K562 (cell line): ENCODE data around the gene UBE2D3. TPM values are rescaled to one million over a fixed set of nuclear protein-coding genes. Genes with fewer than 3 reads are reported as not detected.

Experiments used
- ETV5 ChIP-seq: sonication (generic); formaldehyde crosslinking; IDR thresholded peaks from 2 replicates; pipeline ENCODE4 v1.4.0; 2020; ENCODE audit warnings: low read depth, mild to moderate bottlenecking, missing genetic modification reagents
- MBD2 ChIP-seq: sonication (generic); IDR thresholded peaks from 2 replicates; pipeline ENCODE4 v1.6.1; 2016; ENCODE audit warnings: low read depth, borderline replicate concordance
- MEF2D ChIP-seq: conservative IDR thresholded peaks from 2 replicates; pipeline ENCODE4 v1.6.1; 2016; ENCODE audit warnings: low read depth, missing genetic modification characterization, missing compliant biosample characterization
- RERE ChIP-seq: sonication (generic); formaldehyde crosslinking; IDR thresholded peaks from 2 replicates; pipeline ENCODE4 v1.8.0; 2023; ENCODE audit warnings: missing genetic modification reagents, mild to moderate bottlenecking, borderline replicate concordance
- TCF15 ChIP-seq: fragments of 250-450 bp; sonication (Bioruptor Pico); IDR thresholded peaks from 2 replicates; pipeline ENCODE4 v1.8.0; 2022; ENCODE audit warnings: moderate library complexity, mild to moderate bottlenecking, inconsistent platforms
- ZNF184 ChIP-seq: sonication (generic); formaldehyde crosslinking; IDR thresholded peaks from 2 replicates; pipeline ENCODE4 v1.5.0; 2020; ENCODE audit warnings: missing genetic modification reagents
- ZNF274 ChIP-seq: IDR thresholded peaks from 2 replicates; pipeline ENCODE4 v1.6.1; 2011; ENCODE audit warnings: low read depth, mild to moderate bottlenecking, low read length, moderate library complexity, borderline replicate concordance
- ZNF766 ChIP-seq: fragments of 200-800 bp; sonication (Bioruptor generic); conservative IDR thresholded peaks from 2 replicates; pipeline ENCODE4 v1.6.1; 2016; ENCODE audit warnings: missing genetic modification characterization, missing compliant biosample characterization
- polyA plus RNA-seq, 8 experiments: library from polyadenylated mRNA; depleted of rRNA in 4 of 8; stranded (reverse) in 5 of 8; unstranded in 3 of 8; fragments of >200 nt; fragmentation: Nextera tagmentation in 2 of 8; fragmentation: Illumina TruSeq in 1 of 8; extraction: Ambion mirVana in 2 of 8; extraction: Trizol in 1 of 8; gene quantifications; 2 replicates each; pipeline versions ENCODE4 v1.2.1 to v1.2.3, GENCODE V29; 2011 to 2014; ENCODE audit warnings: inconsistent platforms in 1 of 8, missing spikeins in 1 of 8
- total RNA-seq, 7 experiments: library from RNA; depleted of rRNA in 6 of 7; stranded (reverse); fragments of >200 nt in 6 of 7; fragmentation: Illumina TruSeq in 2 of 7; extraction: Trizol in 2 of 7; gene quantifications; 2 replicates each; pipeline versions ENCODE4 v1.2.1 to v1.2.3, GENCODE V29; 2011 to 2021; ENCODE audit warnings: low replicate concordance in 1 of 7
- TF ChIP-seq, protein P1 (sequence below): fragments of 450-650 bp; IDR thresholded peaks from 2 replicates; pipeline ENCODE4 v1.6.1; 2016; ENCODE audit warnings: mild to moderate bottlenecking, moderate library complexity

UBE2D3 gene
- total and polyA plus RNA-seq, 9 of the 15 experiments (the other 6 are each of a cell fraction or from before 2014, with no cell fraction given): 191 to 618 (median 292) TPM

- TF ChIP-seq MEF2D (tag): no peak
- TF ChIP-seq ZNF766 (CRISPR knock-in tag): peak; percentile 26; the same call in 1 of the 2 replicates
- TF ChIP-seq, protein P1, sequence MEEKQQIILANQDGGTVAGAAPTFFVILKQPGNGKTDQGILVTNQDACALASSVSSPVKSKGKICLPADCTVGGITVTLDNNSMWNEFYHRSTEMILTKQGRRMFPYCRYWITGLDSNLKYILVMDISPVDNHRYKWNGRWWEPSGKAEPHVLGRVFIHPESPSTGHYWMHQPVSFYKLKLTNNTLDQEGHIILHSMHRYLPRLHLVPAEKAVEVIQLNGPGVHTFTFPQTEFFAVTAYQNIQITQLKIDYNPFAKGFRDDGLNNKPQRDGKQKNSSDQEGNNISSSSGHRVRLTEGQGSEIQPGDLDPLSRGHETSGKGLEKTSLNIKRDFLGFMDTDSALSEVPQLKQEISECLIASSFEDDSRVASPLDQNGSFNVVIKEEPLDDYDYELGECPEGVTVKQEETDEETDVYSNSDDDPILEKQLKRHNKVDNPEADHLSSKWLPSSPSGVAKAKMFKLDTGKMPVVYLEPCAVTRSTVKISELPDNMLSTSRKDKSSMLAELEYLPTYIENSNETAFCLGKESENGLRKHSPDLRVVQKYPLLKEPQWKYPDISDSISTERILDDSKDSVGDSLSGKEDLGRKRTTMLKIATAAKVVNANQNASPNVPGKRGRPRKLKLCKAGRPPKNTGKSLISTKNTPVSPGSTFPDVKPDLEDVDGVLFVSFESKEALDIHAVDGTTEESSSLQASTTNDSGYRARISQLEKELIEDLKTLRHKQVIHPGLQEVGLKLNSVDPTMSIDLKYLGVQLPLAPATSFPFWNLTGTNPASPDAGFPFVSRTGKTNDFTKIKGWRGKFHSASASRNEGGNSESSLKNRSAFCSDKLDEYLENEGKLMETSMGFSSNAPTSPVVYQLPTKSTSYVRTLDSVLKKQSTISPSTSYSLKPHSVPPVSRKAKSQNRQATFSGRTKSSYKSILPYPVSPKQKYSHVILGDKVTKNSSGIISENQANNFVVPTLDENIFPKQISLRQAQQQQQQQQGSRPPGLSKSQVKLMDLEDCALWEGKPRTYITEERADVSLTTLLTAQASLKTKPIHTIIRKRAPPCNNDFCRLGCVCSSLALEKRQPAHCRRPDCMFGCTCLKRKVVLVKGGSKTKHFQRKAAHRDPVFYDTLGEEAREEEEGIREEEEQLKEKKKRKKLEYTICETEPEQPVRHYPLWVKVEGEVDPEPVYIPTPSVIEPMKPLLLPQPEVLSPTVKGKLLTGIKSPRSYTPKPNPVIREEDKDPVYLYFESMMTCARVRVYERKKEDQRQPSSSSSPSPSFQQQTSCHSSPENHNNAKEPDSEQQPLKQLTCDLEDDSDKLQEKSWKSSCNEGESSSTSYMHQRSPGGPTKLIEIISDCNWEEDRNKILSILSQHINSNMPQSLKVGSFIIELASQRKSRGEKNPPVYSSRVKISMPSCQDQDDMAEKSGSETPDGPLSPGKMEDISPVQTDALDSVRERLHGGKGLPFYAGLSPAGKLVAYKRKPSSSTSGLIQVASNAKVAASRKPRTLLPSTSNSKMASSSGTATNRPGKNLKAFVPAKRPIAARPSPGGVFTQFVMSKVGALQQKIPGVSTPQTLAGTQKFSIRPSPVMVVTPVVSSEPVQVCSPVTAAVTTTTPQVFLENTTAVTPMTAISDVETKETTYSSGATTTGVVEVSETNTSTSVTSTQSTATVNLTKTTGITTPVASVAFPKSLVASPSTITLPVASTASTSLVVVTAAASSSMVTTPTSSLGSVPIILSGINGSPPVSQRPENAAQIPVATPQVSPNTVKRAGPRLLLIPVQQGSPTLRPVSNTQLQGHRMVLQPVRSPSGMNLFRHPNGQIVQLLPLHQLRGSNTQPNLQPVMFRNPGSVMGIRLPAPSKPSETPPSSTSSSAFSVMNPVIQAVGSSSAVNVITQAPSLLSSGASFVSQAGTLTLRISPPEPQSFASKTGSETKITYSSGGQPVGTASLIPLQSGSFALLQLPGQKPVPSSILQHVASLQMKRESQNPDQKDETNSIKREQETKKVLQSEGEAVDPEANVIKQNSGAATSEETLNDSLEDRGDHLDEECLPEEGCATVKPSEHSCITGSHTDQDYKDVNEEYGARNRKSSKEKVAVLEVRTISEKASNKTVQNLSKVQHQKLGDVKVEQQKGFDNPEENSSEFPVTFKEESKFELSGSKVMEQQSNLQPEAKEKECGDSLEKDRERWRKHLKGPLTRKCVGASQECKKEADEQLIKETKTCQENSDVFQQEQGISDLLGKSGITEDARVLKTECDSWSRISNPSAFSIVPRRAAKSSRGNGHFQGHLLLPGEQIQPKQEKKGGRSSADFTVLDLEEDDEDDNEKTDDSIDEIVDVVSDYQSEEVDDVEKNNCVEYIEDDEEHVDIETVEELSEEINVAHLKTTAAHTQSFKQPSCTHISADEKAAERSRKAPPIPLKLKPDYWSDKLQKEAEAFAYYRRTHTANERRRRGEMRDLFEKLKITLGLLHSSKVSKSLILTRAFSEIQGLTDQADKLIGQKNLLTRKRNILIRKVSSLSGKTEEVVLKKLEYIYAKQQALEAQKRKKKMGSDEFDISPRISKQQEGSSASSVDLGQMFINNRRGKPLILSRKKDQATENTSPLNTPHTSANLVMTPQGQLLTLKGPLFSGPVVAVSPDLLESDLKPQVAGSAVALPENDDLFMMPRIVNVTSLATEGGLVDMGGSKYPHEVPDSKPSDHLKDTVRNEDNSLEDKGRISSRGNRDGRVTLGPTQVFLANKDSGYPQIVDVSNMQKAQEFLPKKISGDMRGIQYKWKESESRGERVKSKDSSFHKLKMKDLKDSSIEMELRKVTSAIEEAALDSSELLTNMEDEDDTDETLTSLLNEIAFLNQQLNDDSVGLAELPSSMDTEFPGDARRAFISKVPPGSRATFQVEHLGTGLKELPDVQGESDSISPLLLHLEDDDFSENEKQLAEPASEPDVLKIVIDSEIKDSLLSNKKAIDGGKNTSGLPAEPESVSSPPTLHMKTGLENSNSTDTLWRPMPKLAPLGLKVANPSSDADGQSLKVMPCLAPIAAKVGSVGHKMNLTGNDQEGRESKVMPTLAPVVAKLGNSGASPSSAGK: peak; percentile 94
- peak; percentile 68 for TF ChIP-seq ETV5 (CRISPR knock-in tag)
- TF ChIP-seq ZNF184 (CRISPR knock-in tag): no peak
- peak; percentile 31 for TF ChIP-seq MBD2
- TF ChIP-seq RERE (CRISPR knock-in tag): no peak
- TF ChIP-seq TCF15 (CRISPR knock-in tag): no peak
- no peak for TF ChIP-seq ZNF274
Measured at GRCh38 chr4:102868781-102869568, 41.6 kb upstream of the UBE2D3 start, which contains the start of gene CISD2 (continued).
